HG03521 (cell line): ENCODE results near the gene CARMIL1.

ENCODE experiments used
- ATAC-seq: cut with Tn5 transposase; IDR thresholded peaks from one replicate; pipeline ENCODE4 v1.9.1; 2021; ENCODE audit warnings: mild to moderate bottlenecking, moderate library complexity; ENCODE audit not compliant: unreplicated experiment

Gene CARMIL1

GRCh38 chr6:25278914-25279747 is at the start of gene CARMIL1:
Gene CARMIL1, plus strand, starts transcription at chr6:25279374. Its CDS starts 422 bp downstream, at chr6:25279796.
- peak; percentile 72 for ATAC-seq

- ATAC-seq, result no peak
Measured at GRCh38 chr6:25229671-25230321, 49.4 kb upstream of the CARMIL1 start.

- ATAC-seq, result no peak
Measured at GRCh38 chr6:25232479-25232878, 46.7 kb upstream of the CARMIL1 start.

GRCh38 chr6:25233226-25233625 is 45.9 kb upstream of the CARMIL1 start:
- ATAC-seq, result no peak

GRCh38 chr6:25237579-25237978 is 41.6 kb upstream of the CARMIL1 start:
- ATAC-seq, result no peak

- ATAC-seq, result no peak
Measured at GRCh38 chr6:25239059-25239458, 40.1 kb upstream of the CARMIL1 start.

- no peak for ATAC-seq
Measured at GRCh38 chr6:25239498-25239897, 39.7 kb upstream of the CARMIL1 start.

GRCh38 chr6:25242567-25242966 is 36.6 kb upstream of the CARMIL1 start:
- ATAC-seq, result no peak

- no peak for ATAC-seq
Measured at GRCh38 chr6:25244865-25245264, 34.3 kb upstream of the CARMIL1 start.

GRCh38 chr6:25248123-25248522 is 31.1 kb upstream of the CARMIL1 start:
- no peak for ATAC-seq

- no peak for ATAC-seq
Measured at GRCh38 chr6:25249133-25249532, 30.0 kb upstream of the CARMIL1 start.

GRCh38 chr6:25250878-25251277 is 28.3 kb upstream of the CARMIL1 start:
- no peak for ATAC-seq

- ATAC-seq, result no peak
Measured at GRCh38 chr6:25251426-25251825, 27.7 kb upstream of the CARMIL1 start.

GRCh38 chr6:25253351-25253750 is 25.8 kb upstream of the CARMIL1 start:
- no peak for ATAC-seq

GRCh38 chr6:25254671-25255070 is 24.5 kb upstream of the CARMIL1 start:
- no peak for ATAC-seq

- no peak for ATAC-seq
Measured at GRCh38 chr6:25257686-25258348, 21.4 kb upstream of the CARMIL1 start.

GRCh38 chr6:25259756-25260155 is 19.4 kb upstream of the CARMIL1 start:
- ATAC-seq, result no peak

- ATAC-seq, result no peak
Measured at GRCh38 chr6:25263657-25264056, 15.5 kb upstream of the CARMIL1 start.

- no peak for ATAC-seq
Measured at GRCh38 chr6:25266456-25267100, 12.6 kb upstream of the CARMIL1 start.

GRCh38 chr6:25267662-25268061 is 11.5 kb upstream of the CARMIL1 start:
- ATAC-seq, result no peak

- ATAC-seq, result no peak
Measured at GRCh38 chr6:25270559-25270958, 8.6 kb upstream of the CARMIL1 start.
